ENCODE results near the gene PTPN7.

DNA sequence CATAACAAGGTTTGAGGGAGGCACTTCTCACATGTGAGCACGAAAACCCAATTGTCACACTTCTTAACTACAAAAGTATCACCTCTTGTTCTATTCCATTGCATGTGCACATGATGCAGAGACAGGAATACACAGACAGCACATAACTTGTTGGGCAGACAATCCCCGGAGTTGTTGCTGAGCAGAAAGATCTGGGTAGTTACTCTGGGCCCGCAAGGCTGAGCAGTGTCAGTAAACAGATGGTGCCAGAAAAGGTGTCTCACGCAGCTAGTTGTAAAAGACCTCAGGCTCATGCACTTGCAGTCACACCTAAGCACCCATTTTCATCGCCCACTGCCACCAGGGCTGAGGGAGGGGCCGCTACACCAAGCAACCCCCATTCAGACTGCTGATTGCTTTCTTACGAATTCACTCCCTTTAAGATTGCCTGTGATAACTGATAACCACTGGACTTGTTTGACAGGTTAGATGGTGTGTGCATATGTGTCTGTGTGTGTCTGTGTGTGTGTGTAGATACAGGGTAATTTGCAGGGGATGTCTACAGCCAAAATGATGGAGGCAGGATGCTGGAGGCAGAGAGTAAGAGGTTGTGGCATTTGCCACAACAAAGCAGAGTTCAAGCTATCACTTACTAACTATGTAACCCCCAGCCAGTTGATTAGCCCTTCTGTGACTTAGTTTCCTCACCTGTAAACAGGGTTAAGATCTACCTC, 37.4 kb upstream of the PTPN7 start:
- TF ChIP-seq CTCF (IDR thresholded peaks at IDR 0.05; ENCODE audit: low read depth, low read length, missing input control) = no peak
- no peak for TF ChIP-seq RXRA (IDR thresholded peaks at IDR 0.05)

Measured in liver (tissue), 3 donors.